HCT116 (cell line): ENCODE data around the gene KCNK15. TPM values are rescaled to one million over a fixed set of nuclear protein-coding genes. Genes with fewer than 3 reads are reported as not detected.

Experiments
- ATAC-seq: fragments of 200-7000 bp; cut with Tn5 transposase; 2 replicates; pipeline ENCODE4 v1.9.1; 2020; ENCODE audit warnings: mild to moderate bottlenecking, moderate library complexity
- BruUV-seq: library from RNA; stranded (reverse); fragments of 400-500 nt; replicated peaks from 2 replicates; lab custom pipeline; 2021; lab: Mats Ljungman, UMichigan
- CTCF ChIA-PET: fragments of 300-600 bp; sonication (Branson Sonifier 250); formaldehyde crosslinking; loops from one replicate; lab custom pipeline; 2021; ENCODE audit warnings: antibody characterized with exemption; lab: Charles Lee
- POLR2A ChIA-PET: fragments of 300-600, 350-600 bp; sonication (Branson Sonifier 250); formaldehyde crosslinking; loops from one replicate; lab custom pipeline; 2021; ENCODE audit warnings: antibody characterized with exemption; lab: Charles Lee
- RAD21 ChIA-PET, 2 experiments: fragments of 300-600 bp; sonication (Branson Sonifier 250); formaldehyde crosslinking; loops; one replicate each; lab custom pipeline; 2023; ENCODE audit warnings: low total read pairs in 2 of 2; ENCODE audit not compliant: uncharacterized antibody in 2 of 2, unreplicated experiment in 2 of 2, low non-redundant PET in 1 of 2; lab: Charles Lee
- DNase-seq: peaks from one replicate; pipeline ENCODE4 v3.0.0-alpha.2; 2010; ENCODE audit warnings: low read depth, low spot score
- H2AFZ ChIP-seq: fragments of 200-600 bp; shearing (Covaris generic), sonication (generic); 2 replicates; pipeline ENCODE4 v1.6.1; 2017; ENCODE audit warnings: low read depth, mixed run types, mixed read lengths, antibody characterized with exemption, low read length; ENCODE audit not compliant: poor library complexity, severe bottlenecking
- H3K27ac ChIP-seq: 2 replicates; pipeline ENCODE4 v1.5.1; 2012; ENCODE audit warnings: low read depth, low read length
- H3K27me3 ChIP-seq: fragments of 200-600 bp; sonication (generic); 2 replicates; pipeline ENCODE4 v1.6.1; 2016; ENCODE audit warnings: mixed run types, low read length, mixed read lengths; ENCODE audit not compliant: insufficient read depth
- H3K36me3 ChIP-seq, 2 experiments: fragments of 200-500 bp in 1 of 2; fragments of 200-600 bp in 1 of 2; sonication (Bioruptor generic) in 1 of 2; sonication (generic) in 1 of 2; 2 replicates each; pipeline versions ENCODE4 v1.5.1 to v1.6.1; 2014 to 2016; ENCODE audit warnings: low read length in 2 of 2, inconsistent platforms in 1 of 2, mixed read lengths in 1 of 2, mixed run types in 1 of 2; ENCODE audit not compliant: insufficient read depth in 2 of 2, control insufficient read depth in 1 of 2
- H3K4me1 ChIP-seq, 2 experiments: fragments of 200-600 bp in 1 of 2; sonication (generic) in 1 of 2; 2 replicates each; pipeline versions ENCODE4 v1.5.1 to v1.6.1; 2012 to 2017; ENCODE audit warnings: low read length in 2 of 2, inconsistent platforms in 1 of 2, mild to moderate bottlenecking in 1 of 2, mixed read lengths in 1 of 2, mixed run types in 1 of 2, moderate library complexity in 1 of 2; ENCODE audit not compliant: insufficient read depth in 2 of 2, control insufficient read depth in 1 of 2
- H3K4me2 ChIP-seq: fragments of 200-600 bp; sonication (generic); 2 replicates; pipeline ENCODE4 v1.6.1; 2017; ENCODE audit warnings: mixed run types, low read length, mixed read lengths
- H3K4me3 ChIP-seq, 2 experiments: fragments of 200-600 bp in 1 of 2; sonication (generic) in 1 of 2; replicated peaks in 1 of 2; 2 replicates each; pipeline ENCODE4 v1.5.1; 2011 to 2016; ENCODE audit warnings: low read length in 2 of 2, control low read depth in 1 of 2, low read depth in 1 of 2, mild to moderate bottlenecking in 1 of 2, mixed read lengths in 1 of 2, mixed run types in 1 of 2
- H3K79me2 ChIP-seq: fragments of 200-600 bp; sonication (generic); 2 replicates; pipeline ENCODE4 v1.6.1; 2017; ENCODE audit warnings: mild to moderate bottlenecking, mixed run types, low read length, moderate library complexity, mixed read lengths; ENCODE audit not compliant: insufficient read depth
- H3K9ac ChIP-seq: fragments of 200-600 bp; sonication (generic); 2 replicates; pipeline ENCODE4 v1.6.1; 2016; ENCODE audit warnings: low read length, mixed read lengths
- H3K9me2 ChIP-seq: fragments of 200-600 bp; sonication (generic), shearing (Covaris generic); 2 replicates; pipeline ENCODE4 v1.6.1; 2017; ENCODE audit warnings: mixed run types, mild to moderate bottlenecking, moderate library complexity; ENCODE audit not compliant: insufficient read depth
- H3K9me3 ChIP-seq, 2 experiments: fragments of 200-500 bp in 1 of 2; fragments of 200-600 bp in 1 of 2; sonication (Bioruptor generic) in 1 of 2; sonication (generic) in 1 of 2; 2 replicates each; pipeline ENCODE4 v1.6.1; 2014 to 2017; ENCODE audit warnings: low read length in 2 of 2, mixed read lengths in 2 of 2, inconsistent platforms in 1 of 2, low read depth in 1 of 2, mild to moderate bottlenecking in 1 of 2, mixed run types in 1 of 2, moderate library complexity in 1 of 2; ENCODE audit not compliant: control insufficient read depth in 1 of 2, insufficient read depth in 1 of 2
- H4K20me1 ChIP-seq: fragments of 200-600 bp; sonication (generic), shearing (Covaris generic); 2 replicates; pipeline ENCODE4 v1.6.1; 2017; ENCODE audit warnings: mixed run types, mild to moderate bottlenecking, moderate library complexity; ENCODE audit not compliant: insufficient read depth
- CEBPB ChIP-seq: IDR thresholded peaks from 2 replicates; pipeline ENCODE4 v1.6.1; 2012; ENCODE audit warnings: low read depth
- EGR1 ChIP-seq: IDR thresholded peaks from 2 replicates; pipeline ENCODE4 v1.6.1; 2012; ENCODE audit warnings: low read depth
- EZH2 ChIP-seq: fragments of 200-600 bp; sonication (generic); IDR thresholded peaks from 2 replicates; pipeline ENCODE4 v1.6.1; 2017; ENCODE audit warnings: antibody characterized with exemption, mixed run types
- MAX ChIP-seq: IDR thresholded peaks from 2 replicates; pipeline ENCODE4 v1.6.1; 2012
- POLR2A ChIP-seq: IDR thresholded peaks from 2 replicates; pipeline ENCODE4 v1.7.0; 2011; ENCODE audit warnings: borderline replicate concordance; ENCODE audit not compliant: insufficient read depth, insufficient read length; ENCODE audit errors: extremely low read depth
- POLR2AphosphoS5 ChIP-seq: IDR thresholded peaks from 2 replicates; pipeline ENCODE4 v1.6.1; 2011; ENCODE audit warnings: mild to moderate bottlenecking, low read depth, low read length, moderate library complexity
- REST ChIP-seq: IDR thresholded peaks from 2 replicates; pipeline ENCODE4 v1.6.1; 2012; ENCODE audit warnings: low read depth
- SIN3A ChIP-seq: IDR thresholded peaks from 2 replicates; pipeline ENCODE4 v1.6.1; 2012; ENCODE audit warnings: low read depth
- SRF ChIP-seq: IDR thresholded peaks from 2 replicates; pipeline ENCODE4 v1.6.1; 2012; ENCODE audit warnings: low read depth
- ZFX ChIP-seq: fragments of 450-650 bp; IDR thresholded peaks from 2 replicates; pipeline ENCODE4 v1.6.1; 2017
- ZNF274 ChIP-seq: fragments of 200-500 bp; sonication (Bioruptor generic); IDR thresholded peaks from 2 replicates; pipeline ENCODE4 v1.6.1; 2014; ENCODE audit warnings: mild to moderate bottlenecking, low read depth, low read length, inconsistent platforms
- intact Hi-C: fragments of 100-400 bp; cut with micrococcal nuclease; formaldehyde crosslinking; loops from 2 replicates; pipeline ENCODE4 v1.10.0; 2022
- total RNA-seq: library from RNA; stranded (reverse); gene quantifications from one replicate; pipeline ENCODE4 v1.2.1, GENCODE V29; 2021; ENCODE audit not compliant: unreplicated experiment
- TF ChIP-seq, protein P1 (sequence below): IDR thresholded peaks from 2 replicates; pipeline ENCODE4 v1.6.1; 2011; ENCODE audit warnings: mild to moderate bottlenecking, low read length, moderate library complexity; ENCODE audit not compliant: insufficient replicate concordance; ENCODE audit errors: extremely low read depth

Gene KCNK15
- total RNA-seq, 1 experiment from 2014 or later: not detected

DNA sequence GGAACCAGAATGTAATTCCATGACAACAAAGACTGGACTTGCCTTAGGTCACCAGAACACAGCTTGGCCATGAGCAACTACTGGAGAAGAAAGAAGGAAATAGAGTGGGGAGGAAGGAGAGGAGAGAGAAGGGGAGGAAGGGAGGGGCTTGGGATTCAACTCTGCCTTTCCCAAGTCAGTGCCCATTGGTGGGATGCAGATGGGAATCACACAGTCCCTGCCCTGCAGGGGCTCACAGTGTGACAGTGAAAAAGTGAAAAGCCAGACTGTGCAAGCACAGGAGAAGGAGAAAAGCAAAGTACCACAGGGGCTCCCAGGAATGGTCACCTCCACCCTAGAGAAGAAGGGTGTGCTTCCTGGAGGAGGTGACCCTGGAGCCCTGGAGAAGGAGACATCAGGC, 50.6 kb downstream of the KCNK15 start:
- H3K27ac ChIP-seq: no peak overlapping the region
- BruUV-seq: no TSS peak
- RAD21 ChIA-PET: interaction anchor here in 1 of 2 experiments (0.6 kb wide), 1 partner anchor 300 kb away, joined by 5 read pairs; no protein-coding TSS in a partner anchor
- H3K4me3 ChIP-seq: no peak overlapping the region
- POLR2A ChIA-PET: no interaction called here
- H2AFZ ChIP-seq: no peak overlapping the region
- ATAC-seq: no peak
- H3K27me3 ChIP-seq: peaks cover 6% of the 10 kb centered on the region; the same call in 1 of the 2 replicates
- no peaks in the 10 kb centered on the region for H3K4me1 ChIP-seq
- H3K9me3 ChIP-seq: no peaks in the 10 kb centered on the region
- H3K9me2 ChIP-seq: no peaks in the 10 kb centered on the region
- no peaks in the 10 kb centered on the region for H4K20me1 ChIP-seq
- CTCF ChIA-PET: no interaction called here
- TF ChIP-seq POLR2AphosphoS5: no peak
- no peak for TF ChIP-seq EGR1
- H3K79me2 ChIP-seq: no peaks in the 10 kb centered on the region
- intact Hi-C loops: no loop called here
- H3K36me3 ChIP-seq: no peaks in the 10 kb centered on the region
- no peak overlapping the region for H3K9ac ChIP-seq
- no peak for DNase-seq
- H3K4me2 ChIP-seq: no peak overlapping the region

GRCh38 chr20:44796758-44797457, 51.2 kb downstream of the KCNK15 start:
- no peak overlapping the region for H3K27ac ChIP-seq
- RAD21 ChIA-PET: interaction anchor here in 1 of 2 experiments (0.6 kb wide), 1 partner anchor 299 kb away, joined by 5 read pairs; no protein-coding TSS in a partner anchor
- H3K9me3 ChIP-seq: no peaks in the 10 kb centered on the region
- H3K4me2 ChIP-seq: no peak overlapping the region
- POLR2A ChIA-PET: no interaction called here
- no peaks in the 10 kb centered on the region for H3K36me3 ChIP-seq
- no peaks in the 10 kb centered on the region for H3K4me1 ChIP-seq
- intact Hi-C loops: no loop called here
- peaks cover 6% of the 10 kb centered on the region; the same call in 1 of the 2 replicates for H3K27me3 ChIP-seq
- no peak overlapping the region for H2AFZ ChIP-seq
- no TSS peak for BruUV-seq
- ATAC-seq: no peak
- CTCF ChIA-PET: no interaction called here
- H3K9me2 ChIP-seq: no peaks in the 10 kb centered on the region
- TF ChIP-seq EZH2 (no peak), ZNF274 (no peak), POLR2AphosphoS5 (no peak), REST (no peak), ZFX (no peak), MAX (no peak), CEBPB (no peak), SIN3A (no peak), SRF (no peak), POLR2A (no peak)
- TF ChIP-seq, protein P1, sequence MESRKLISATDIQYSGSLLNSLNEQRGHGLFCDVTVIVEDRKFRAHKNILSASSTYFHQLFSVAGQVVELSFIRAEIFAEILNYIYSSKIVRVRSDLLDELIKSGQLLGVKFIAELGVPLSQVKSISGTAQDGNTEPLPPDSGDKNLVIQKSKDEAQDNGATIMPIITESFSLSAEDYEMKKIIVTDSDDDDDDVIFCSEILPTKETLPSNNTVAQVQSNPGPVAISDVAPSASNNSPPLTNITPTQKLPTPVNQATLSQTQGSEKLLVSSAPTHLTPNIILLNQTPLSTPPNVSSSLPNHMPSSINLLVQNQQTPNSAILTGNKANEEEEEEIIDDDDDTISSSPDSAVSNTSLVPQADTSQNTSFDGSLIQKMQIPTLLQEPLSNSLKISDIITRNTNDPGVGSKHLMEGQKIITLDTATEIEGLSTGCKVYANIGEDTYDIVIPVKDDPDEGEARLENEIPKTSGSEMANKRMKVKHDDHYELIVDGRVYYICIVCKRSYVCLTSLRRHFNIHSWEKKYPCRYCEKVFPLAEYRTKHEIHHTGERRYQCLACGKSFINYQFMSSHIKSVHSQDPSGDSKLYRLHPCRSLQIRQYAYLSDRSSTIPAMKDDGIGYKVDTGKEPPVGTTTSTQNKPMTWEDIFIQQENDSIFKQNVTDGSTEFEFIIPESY: no peak
- no peak for DNase-seq
- H3K9ac ChIP-seq: no peak overlapping the region
- H4K20me1 ChIP-seq: no peaks in the 10 kb centered on the region
- H3K4me3 ChIP-seq: no peak overlapping the region
- H3K79me2 ChIP-seq: no peaks in the 10 kb centered on the region
